HG02981 (cell line): ENCODE measurements around the gene LYPD1.

Experiments
- ATAC-seq: cut with Tn5 transposase; IDR thresholded peaks from one replicate; pipeline ENCODE4 v1.9.1; 2021; ENCODE audit warnings: mild to moderate bottlenecking, moderate library complexity; ENCODE audit not compliant: unreplicated experiment

The LYPD1 gene

GRCh38 chr2:132668987-132669907, 758 bp downstream of the LYPD1 start:
- ATAC-seq, result no peak

GRCh38 chr2:132668189-132668823, 1.7 kb downstream of the LYPD1 start:
- no peak for ATAC-seq

GRCh38 chr2:132667706-132668105, 2.3 kb downstream of the LYPD1 start:
- no peak for ATAC-seq

GRCh38 chr2:132665401-132666140, 4.4 kb downstream of the LYPD1 start:
- ATAC-seq, result no peak

GRCh38 chr2:132664096-132664495, 5.9 kb downstream of the LYPD1 start:
- ATAC-seq, result no peak

GRCh38 chr2:132662732-132663131, 7.3 kb downstream of the LYPD1 start:
- no peak for ATAC-seq

- no peak for ATAC-seq
Observed at GRCh38 chr2:132659331-132659730, 10.7 kb downstream of the LYPD1 start.

GRCh38 chr2:132656266-132656975, 13.6 kb downstream of the LYPD1 start:
- ATAC-seq, result no peak

GRCh38 chr2:132654968-132655367, 15.0 kb downstream of the LYPD1 start:
- no peak for ATAC-seq

GRCh38 chr2:132654335-132654734, 15.7 kb downstream of the LYPD1 start:
- ATAC-seq, result no peak

- no peak for ATAC-seq
Observed at GRCh38 chr2:132652474-132652873, 17.5 kb downstream of the LYPD1 start.

GRCh38 chr2:132651115-132652045, 18.6 kb downstream of the LYPD1 start:
- ATAC-seq, result no peak

GRCh38 chr2:132646540-132647108, 23.4 kb downstream of the LYPD1 start:
- no peak for ATAC-seq

GRCh38 chr2:132645722-132646539, 24.1 kb downstream of the LYPD1 start:
- ATAC-seq, result no peak

- ATAC-seq, result no peak
Observed at GRCh38 chr2:132645176-132645575, 24.8 kb downstream of the LYPD1 start.

- ATAC-seq, result no peak
Observed at GRCh38 chr2:132642415-132642814, 27.6 kb downstream of the LYPD1 start.

GRCh38 chr2:132641819-132642218, 28.2 kb downstream of the LYPD1 start:
- no peak for ATAC-seq

GRCh38 chr2:132640116-132640515, 29.9 kb downstream of the LYPD1 start:
- ATAC-seq, result no peak
